ENCODE data around the gene CDH1.
"Not testable (repeated sequence)": the region's sequence is repeated elsewhere in the genome, so short reads cannot be mapped to it uniquely, and the experiment has no call there.

The CDH1 gene

DNA sequence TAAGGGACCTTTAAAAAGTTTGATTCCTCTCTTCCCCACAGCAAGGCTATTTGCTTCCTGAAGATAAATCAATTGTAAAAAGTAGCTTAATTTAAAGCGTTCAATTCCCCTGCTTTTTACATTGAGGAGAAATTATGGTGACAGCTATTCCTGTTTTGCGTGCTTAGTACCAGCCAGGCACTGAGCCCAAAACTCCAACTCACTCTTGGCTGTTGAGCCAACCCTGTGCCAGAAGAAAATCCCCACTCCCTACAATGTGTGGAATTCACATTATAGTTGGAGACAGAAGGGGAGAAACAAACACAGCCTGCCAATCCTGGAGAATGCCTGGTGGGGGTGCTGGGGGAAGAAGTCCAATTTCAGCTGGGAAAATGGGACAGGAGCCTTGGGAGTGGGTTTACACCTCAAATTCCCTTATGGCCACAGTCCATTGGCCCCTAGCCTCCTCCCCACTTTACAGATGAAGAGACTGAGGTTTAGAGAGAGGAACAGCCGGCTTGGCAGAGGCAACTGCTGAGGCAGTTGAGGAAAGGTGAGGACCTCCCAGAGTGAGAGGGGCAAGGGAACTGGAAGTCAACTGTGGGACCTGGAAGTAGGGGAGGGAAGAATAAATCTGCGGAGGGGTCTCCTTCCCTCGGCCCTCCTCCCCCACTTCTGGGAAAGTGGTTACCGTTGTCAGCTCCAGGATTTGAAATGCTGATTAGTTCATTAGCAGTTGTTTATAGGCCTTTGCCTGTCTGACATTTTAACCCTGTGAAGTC is 26.1 kb downstream of the CDH1 start:
- DNase-seq, result no peak

DNA sequence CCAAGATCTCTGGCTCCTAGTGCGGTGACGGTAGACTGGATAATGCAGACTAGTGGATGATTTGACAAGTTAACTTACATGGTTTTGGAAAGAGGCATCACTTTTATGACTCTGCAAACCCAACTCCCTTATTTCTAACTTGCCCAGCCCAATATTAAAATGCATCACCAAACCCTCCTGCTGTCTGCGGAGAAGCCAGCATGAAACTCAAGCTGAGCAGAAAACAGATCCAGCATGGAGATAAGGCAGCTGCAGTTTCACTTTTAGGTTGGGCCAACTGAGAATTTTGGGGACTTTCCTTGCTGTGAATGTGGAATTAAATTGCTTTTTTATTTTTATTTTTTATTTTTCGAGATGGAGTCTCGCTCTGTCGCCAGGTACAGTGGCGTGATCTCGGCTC is 27.8 kb downstream of the CDH1 start:
- DNase-seq, result peak; percentile 35

DNA sequence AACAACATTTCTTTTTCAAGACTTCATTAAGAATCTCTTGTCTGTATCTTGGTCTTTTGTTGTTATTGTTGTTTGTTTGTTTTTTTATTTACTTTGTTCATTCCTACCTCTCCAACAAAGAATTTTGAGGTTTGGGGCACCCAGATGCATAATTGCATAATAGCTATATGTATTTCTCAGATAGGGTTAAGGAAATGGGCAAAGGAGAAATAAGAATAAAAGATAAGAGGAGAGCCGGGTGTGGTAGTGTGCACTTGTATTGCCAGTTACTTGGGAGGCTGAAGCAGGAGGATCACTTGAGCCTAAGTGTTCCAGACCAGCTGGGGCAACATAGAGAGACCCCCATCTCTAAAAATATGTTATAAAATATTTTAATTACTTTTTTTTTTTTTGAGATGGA is 30.5 kb downstream of the CDH1 start:
- no peak for DNase-seq

DNA sequence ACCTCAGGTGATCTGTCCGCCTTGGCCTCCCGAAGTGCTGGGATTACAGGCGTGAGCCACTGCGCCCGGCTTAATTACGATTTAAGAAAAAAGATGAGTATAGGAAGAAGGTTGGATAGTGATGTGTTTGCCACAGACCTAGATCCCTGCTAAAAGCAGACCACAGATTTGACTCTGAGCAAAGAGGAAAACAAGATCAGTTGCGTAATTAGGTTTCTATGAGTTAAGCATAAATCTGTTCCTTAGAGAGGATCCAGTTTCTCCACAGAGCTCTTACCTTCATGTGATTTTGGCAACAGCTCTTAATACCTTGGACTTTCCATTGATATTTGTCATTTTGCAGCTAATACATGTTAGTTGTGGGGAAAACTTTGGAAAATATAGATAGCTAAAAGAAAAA is 31.1 kb downstream of the CDH1 start:
- no peak for DNase-seq

DNA sequence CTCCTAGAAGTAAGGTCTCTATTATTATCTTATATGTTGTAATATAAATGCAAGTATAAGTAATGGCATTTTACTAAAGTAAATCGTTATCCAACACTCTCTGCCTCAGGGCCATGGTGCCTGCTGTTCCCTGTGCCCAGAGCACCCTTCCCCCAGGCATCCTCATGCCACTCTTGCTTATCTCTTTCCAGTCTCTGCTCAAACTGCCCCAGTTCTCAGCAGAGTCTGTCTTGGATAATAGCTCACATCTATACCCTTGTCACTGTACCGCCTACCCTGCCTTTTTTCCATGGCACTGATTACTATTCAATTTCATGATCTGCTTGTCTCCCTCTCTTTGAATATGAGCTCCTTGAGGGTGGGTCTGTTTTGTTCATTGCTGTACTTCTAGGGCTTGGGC is 31.7 kb downstream of the CDH1 start:
- no peak for DNase-seq

DNA sequence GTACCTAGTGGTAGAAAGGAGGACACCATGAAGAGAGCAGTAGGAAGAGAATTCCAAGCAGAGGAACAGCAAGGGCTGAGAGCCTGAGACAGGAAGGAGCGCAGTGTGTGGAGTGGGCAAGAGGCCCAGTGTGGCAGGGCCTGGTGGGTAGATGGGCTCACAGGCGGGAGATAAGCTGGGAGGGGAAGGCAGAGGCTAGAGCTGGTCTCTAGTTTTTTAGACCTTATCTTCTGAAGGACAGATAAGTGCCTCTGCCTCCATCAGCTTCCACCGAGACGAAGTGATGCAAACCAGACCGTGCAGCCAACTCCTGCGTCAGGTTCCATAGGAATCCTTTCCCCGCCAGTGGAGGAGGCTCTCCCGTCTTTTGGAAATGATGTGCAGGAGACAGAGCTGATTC is 33.6 kb downstream of the CDH1 start:
- DNase-seq, result peak; percentile 13

DNA sequence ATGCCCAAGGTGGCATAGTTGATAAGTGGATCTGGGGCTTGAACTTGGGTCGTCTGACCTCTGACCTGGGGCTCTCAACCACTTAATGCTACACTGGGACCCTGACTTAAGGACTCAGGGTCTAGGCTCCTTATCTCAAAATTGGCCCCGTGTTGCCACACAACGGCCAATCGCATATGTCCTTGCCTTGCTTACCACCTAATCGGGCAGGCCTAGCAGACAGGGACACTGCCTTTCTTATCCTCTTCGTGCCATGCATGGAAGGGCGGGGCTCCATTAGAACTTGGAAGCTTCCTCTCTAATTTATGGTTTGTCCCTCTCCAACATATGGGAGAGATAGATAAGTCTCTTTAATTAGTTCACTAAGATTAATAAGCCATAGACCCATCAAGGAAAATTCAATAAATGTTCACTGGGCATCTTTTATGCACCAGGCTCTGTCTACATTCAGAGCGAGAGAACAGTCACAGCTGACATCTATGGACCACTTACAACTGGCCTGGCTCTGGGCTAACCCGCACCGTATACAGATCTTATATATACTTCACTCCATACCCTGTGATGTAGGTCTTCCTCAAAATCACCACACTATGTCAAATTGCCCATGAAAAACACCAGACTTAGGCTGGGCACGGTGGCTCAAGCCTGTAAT is 35.1 kb downstream of the CDH1 start:
- DNase-seq, result peak; percentile 58

DNA sequence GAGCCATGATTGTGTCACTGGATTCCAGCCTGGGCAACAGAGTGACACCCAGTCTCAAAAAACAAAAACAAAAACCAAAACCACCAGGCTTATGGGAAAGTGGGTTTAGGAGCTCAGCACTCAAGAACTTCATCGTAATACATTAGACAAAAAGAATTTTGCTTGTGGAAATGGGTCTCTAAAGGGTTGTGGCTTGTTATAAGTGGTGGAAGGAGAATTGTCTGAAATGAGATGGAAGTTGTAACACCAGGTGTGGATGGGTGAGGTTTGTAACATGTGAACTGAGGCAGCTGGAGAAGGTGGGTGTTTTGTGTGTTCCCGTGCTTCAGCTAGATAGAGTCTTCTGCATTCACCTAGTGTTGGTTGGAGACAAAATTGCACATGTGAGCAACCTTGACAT is 35.8 kb downstream of the CDH1 start:
- no peak for DNase-seq

DNA sequence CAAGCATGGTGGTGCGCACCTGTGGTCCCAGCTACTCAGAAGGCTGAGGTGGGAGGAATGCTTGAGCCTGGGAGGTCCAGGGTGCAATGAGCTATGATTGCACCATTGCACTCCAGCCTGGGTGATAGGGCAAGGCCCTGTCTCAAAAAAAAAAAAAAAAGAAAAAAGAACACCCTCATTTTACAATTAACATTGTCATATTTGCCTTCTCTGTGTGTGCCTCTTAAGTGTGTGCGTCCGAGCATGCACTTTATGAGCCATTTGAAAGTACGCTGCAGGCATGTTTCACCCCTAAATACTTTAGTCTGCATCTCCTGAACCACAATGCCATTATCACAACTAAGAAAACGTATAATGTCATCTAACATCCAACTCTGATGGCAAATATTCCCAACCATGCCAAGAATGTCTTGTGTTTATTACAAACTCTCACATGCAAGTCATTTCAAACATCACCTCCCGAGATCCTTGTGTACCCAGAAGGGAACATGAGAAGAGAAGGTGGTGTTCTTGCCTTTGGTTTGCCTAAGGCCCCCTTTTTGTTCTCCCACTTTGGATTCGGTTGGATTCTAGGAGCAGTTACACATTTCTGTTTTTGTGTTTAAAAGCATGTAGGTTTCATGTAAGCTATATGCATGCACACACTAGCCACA is 38.0 kb downstream of the CDH1 start:
- no peak for DNase-seq

DNA sequence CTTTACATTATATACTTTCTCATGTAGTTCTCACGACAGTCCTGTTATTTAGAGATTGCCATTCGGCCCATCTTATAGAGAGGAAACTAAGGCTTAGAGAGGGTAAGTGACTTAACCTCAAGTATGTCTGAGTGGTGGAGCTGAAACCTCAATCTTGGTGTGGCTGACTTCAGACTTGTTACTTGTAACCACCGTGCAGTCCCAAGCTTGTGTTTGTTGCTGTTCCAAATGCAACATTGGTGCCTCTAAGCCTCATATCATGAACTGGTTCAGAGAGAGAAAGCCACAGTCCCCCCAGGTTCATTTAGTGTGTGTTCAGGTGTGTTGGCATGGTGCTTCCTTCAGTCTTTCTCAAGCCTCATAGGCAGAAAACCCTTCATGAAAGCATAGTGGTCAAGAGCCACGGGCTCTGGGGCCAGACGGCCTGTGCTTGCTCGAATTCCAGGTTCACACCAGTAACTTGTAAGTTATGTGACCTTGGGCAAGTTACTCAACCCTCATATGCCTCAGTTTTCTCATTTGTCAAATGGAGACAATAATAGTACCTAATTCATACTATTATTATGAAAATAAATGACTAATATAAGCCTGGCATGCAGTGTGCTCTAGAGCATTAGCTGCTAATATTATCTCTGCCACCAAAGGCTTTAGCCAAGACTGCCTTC is 39.9 kb downstream of the CDH1 start:
- no peak for DNase-seq

DNA sequence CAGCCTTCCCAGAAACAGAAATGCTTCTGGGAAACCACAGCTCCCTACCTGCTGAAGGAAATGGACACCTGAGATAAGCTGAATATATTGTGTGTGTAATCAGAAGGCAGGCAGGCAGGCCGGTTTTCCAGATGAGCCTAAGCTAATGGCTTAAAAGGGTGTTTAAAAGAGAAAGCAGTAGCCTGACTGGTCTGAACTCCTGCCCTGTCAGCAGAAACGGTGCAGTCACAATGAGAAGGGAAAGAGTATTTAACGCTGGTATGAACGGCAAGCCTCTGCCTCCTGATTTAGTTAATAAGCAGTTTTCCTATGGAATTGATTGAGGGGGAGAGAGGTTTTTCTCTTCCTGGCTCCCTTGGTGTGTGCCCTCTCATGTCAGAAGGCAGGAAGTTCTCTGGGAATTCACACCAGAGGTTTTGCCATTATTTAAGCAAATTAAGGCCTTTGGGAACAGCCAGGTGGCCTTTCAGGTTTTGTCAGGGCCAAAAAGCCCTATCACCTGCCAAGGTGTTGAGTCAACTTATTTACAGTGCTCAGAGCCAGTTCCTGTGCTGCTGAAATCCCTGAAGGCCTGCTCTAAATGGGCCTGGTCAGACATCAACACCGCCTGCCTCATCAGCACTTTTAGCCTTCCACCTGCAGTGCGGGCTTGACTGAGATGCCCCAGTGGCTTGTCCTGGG is 41.6 kb downstream of the CDH1 start:
- DNase-seq, result peak; percentile 38

DNA sequence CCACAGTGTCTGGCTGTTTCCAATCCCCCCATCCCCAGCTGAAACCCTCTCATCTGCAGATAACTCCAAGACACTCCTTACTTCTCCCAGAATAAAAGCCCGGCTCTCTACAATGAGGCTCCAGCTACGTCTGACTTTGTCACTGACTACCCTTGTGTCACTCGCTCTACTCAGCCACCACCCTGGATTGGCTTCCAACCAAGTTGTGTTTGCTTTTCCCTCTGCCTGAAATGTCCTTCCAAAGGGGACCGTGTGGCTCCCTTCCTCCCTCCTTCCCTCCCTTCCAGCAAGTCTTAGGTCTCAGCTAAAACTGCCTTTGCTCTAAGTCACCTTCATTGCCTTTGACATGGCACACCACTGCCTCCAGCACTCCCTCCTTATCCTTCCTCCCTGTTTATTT is 42.8 kb downstream of the CDH1 start:
- no peak for DNase-seq

DNA sequence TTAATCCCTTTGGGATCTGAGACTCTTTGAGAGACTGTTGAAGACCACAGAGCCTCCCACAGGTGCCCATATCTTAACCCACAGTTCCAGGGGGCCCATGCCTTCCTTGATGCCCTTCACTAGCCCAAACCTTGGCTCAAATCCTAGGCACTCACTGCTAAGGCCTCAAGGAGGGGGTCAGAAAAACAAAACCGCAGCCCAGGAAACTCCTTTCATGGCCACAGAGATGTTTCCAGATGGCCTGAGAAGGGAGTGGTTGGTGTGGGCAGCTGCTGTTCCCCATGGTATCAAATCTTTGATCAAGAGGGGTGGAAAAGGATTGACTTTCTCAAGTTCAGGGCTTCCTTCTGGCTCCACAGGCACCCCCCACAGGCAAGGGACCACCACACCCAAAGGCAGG is 44.7 kb downstream of the CDH1 start:
- DNase-seq, result peak; percentile 8

DNA sequence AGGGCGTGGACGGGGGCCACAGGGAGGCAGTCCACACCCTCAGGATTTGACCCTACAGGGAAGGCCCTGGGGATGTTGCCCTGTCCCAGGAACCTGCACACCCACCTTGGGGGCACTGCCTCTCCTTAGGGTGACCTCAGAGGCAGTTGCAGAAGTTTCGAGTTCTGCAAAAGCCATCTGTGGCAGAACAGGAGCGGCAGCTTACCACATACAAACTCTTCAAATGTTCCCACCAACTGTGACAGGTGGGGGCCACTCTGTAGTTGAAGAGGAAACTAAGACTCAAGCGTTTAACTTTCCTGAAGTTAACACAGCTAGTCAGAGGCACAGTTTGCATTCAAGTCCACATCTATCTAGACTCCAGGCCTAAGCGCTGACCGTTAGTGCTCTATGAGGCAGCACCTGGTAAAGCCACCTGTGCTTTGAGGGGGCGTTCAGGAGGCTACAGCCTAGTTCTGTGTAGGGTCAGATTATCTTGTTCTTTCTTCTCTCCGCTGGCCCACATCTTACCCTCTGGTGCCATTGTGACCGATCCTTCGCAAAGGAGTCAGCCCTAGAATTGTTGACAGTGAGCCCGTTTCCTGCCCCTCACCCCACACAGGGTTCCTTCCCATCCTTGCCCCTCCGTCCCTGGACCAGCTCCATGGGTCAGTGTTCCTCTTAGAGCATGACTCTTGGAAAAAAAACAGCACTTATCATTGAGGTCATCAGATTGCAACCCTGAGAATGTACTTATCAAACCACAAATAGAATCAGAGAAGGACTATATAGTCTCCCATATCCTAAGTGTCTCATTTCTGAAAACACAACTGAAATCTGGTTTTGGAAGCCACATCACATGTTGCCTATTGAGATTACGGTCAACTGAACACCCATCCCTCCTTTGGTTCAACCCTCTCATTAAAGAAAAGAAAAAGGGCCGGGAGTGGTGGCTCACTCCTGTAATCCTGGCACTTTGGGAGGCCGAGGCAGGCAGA is 45.4 kb downstream of the CDH1 start:
- DNase-seq, result peak; percentile 15

DNA sequence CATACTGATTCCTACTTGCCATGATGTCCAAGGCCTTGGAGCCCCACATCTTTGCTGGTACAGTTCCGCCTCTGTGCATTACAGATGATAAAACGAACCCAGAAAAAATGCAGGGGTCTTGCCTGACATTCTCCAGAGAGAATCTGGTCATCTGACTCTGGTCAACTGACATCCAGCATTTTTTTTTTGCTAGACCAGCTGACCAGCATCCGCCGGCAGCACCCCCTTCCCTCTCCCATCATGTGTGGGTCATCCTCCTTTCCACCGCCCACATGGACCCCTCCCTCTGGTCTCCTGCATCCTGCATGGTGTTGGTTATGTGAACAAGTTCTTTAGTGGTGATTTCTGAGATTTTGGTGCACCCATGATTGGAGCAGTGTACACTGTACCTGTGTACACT is 47.1 kb downstream of the CDH1 start:
- no peak for DNase-seq

DNA sequence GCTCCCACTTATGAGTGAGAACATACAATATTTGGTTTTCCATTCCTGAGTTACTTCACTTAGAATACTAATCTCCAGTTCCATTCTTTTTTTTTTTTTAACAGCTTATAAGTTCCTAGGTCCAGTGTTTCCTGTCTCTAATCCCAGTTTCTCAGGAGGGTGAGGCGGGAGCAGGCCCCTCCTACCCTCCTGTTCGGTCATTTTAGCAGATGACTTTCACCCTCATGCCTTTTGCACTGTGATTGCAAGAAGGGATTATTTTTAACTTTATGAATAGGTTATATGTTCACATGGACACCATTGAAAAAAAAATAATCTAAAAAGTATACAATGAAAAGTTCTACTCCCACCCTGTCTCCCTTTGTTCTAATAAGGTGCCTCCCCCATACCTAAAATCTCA is 47.6 kb downstream of the CDH1 start:
- DNase-seq, result no peak

DNA sequence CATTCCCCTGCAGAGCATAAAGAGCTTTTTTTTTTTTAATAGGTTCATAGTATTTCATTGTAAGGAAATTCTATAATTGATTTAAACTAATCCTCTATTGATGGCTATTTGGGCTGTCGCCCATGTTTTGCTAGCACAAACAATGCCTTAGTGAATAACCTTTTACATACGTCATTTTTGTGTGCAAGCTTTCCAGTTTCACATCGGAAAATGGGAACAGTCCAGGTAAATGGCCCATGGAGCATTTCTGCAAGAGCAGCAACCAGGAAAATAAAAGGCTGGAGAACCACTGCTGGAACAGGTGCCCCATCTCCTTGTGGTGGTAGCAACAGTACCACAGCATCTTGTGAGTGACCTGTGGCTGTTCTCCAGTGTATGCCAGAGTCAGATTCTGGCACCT is 48.6 kb downstream of the CDH1 start:
- no peak for DNase-seq

DNA sequence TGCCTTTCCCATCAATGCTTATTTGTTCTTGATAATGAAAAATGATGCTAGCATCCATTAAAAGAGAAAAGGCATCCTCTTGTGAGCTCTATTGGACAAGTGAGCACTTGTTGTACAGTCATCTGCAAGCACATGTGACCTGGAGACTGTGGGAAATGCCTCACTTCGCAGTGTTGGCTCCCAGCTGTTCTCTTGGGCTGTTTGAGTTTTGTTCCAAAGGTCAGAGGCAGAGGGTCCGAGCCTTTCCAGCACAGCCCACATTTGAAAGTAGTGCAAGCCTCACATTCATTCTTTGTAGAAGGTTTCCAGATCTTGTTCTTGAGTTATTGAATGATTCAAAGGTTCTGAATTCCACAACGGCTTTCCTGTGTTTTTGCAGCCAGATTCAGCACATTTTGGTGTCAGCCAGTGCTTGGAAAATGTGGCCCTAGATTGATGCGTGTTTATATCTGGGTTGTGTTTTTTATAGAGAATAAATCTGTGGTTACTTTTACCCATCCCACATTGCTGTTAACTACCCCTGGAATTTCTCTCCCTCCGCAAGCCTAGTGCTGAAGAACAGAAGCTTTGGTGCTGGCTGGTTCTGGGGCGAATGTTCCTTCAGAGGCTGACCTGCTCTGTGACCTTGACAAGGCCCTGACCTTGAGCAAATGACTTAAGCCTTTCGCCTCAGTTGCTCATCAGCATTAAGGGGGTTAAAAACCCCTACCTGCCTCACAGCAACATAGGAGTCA is 49.8 kb downstream of the CDH1 start:
- no peak for DNase-seq

DNA sequence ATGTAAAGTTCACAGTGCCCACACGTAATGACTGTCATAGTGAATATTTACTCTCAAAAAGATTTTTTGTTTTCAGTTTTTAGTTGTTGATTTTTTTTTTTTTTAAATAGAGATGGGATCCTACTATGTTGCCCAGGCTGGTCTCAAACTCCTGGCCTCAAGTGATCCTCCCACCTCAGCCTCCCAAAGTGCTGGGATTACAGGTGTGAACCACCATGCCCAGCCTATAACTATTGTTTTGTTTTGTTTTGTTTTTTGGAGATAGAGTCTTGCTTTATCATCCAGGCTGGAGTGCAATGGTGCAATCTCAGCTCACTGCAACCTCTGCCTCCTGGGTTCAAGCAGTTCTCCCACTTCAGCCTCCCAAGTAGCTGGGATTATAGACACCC is 50.3 kb downstream of the CDH1 start:
- DNase-seq, result not testable (repeated sequence)

DNA sequence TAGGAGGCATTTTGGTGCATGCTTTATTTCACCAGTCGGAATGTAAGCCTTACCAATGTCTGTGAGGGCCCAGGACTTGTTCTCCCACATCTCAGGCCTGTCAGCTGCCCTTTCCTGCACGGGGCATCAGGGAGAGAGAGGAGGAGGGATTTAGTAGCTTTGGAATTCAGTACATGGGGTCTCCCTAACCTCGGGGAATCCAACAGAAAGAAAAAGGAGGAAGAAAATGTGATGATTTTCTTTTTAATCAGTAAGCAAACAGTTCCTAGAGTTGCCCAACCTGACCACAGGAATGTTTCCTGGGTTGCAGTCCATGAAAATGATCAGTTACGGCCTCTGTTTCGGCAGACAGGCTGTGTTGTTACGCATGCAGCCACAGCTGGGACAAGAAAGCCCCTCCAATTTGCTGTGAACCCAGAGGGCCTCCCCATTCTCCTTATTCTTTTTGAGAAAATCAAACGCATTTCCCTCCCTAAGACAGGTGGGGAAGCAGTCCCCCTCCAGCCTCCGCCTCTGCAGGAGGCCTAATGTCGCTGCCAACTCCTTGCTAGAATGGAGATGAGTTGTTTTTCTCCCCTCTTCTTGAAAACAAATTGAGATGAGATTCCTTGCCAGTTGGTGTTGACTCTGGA is 53.2 kb downstream of the CDH1 start:
- no peak for DNase-seq

DNA sequence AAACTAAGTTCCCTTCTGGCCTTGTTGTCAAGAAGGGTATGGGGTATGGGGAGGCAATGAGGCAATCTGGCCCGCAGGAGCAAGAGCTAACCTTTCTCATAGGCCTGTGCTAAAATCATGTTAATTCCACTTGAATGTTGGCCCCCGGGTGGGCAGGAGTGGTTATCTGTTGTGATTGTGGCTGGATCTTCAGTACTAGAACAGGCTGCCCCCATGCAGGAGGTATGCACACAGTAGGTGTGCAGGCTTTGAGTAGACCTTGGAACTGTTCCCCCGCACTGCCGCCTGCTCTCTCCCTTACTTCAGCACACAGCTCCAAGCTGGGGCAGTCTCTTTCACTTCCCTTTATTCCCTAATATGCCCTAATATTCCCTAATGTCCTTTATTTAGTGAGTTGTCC is 53.9 kb downstream of the CDH1 start:
- DNase-seq, result no peak
